NOMO-1 treated with dmso at 0.1 percent for 144 hours (cell line): ENCODE measurements around the gene JAG1.

Experiments
- DNase-seq: peaks from one replicate; lab custom pipeline; 2025; ENCODE audit not compliant: unreplicated experiment; lab: John Stamatoyannopoulos, UW

The JAG1 gene

DNA sequence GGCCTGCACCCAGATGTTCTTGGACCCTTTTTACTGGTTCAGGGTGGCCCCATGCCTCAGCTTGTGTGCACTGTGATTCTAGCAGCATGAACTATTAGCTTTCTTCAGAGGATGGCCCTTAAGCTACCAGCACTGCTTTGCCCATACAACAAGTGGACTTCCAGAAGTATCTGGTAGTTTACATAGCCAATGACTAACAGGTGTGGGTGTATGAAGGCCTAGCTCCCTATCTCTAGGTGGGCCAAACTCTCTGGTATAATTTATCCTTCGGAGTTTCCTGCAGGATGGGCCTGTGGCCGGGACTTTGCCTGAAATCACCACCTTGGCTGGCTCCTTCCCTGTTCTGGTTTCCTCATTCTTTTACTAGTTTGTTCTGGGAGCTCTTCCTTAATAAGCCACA lies 26.1 kb upstream of the JAG1 start:
- no peak for DNase-seq

DNA sequence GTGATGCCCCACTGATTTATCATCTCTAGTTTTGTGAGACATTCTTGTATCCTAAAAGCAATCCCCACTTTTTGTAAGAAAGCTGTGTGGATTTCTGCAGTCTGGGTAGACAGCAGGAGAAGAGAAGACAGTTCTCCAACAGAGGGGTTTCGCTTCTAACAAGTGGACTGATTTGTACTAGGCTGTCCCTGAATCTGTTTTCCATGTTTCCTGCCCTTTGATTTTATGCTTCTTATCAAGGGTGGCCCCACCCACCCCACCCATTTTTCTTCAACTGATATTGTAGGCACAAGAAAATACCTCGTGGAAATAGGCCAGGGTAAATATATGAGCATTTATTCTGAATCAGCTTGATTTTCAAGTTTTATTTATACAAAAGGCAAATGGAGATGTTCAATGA lies 25.7 kb upstream of the JAG1 start:
- no peak for DNase-seq

GRCh38 chr20:10696650-10697049 lies 22.9 kb upstream of the JAG1 start:
- DNase-seq = no peak

DNA sequence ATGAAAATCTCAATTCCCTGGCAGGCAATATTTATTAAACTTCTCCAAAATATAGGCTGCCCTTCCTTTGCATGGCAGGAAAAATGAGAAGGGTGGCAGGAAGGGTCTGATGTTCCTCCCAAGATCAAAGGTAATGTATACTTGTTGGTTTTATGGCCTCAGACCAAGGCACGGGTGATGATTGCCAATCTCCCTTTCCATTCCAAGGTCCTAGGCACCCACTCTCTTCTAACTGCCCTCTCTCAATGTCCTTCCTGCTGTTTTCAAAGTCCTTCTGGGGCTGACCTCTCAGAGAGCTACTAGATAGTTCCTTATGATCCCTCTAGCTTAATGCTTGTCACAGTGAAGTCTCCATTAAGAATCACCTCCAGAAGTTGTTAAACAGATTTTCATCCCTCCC lies 15.6 kb upstream of the JAG1 start:
- no peak for DNase-seq

DNA sequence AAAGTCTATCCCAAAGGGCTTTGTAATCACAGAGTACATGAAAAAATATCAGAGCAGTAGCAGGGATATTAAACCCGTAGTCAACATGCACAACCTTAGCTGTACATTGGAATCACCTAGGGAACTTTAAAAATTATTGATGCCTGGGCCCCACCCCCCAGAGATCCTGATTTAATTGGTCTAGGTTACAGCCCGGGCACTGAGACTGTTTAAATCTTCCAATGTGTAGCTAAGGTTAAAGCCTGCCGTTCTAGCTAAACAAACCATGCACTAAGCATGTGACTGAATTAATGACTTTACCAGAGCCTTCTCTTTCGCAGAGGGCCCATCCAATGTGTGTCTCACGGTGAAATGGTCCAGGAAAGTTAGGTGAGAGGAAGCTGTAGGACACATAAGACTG lies 14.1 kb upstream of the JAG1 start:
- no peak for DNase-seq

DNA sequence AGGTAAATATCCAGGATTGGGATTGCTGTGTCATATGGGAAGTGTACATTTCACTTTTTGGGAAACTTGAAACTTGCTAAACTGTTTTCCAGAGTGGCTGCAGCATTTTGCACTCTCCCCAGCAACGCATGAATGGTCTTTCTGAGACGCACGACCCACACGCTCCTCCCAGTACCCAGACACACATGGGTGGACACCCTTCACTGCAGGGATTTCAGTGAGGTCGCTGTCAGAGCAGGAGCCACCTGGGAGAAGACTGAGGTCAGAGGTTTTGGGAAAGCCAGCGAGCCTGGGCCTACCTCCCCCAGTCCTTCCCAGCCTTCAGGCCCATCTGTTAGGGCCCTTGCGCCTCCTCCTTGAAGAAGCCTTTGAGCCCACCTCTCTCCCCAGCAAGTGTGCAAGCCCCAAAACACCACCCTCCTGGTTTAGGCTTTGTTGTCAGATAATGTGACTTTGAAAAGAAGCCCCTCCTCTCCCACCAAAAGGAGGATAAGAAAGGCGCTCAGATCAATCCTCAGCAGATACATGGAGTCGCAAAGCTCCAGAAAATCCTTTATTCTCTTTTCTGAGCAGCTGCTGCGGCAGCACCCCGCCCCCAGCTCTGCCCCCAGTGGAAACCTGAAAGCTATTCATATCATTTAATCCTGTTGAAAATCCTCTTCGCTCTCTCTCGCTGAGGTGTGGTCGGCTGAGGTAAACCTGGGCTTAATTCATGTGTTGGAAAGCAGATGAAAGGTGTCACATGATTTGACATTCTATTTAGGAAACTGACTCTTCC lies 12.7 kb upstream of the JAG1 start:
- no peak for DNase-seq

DNA sequence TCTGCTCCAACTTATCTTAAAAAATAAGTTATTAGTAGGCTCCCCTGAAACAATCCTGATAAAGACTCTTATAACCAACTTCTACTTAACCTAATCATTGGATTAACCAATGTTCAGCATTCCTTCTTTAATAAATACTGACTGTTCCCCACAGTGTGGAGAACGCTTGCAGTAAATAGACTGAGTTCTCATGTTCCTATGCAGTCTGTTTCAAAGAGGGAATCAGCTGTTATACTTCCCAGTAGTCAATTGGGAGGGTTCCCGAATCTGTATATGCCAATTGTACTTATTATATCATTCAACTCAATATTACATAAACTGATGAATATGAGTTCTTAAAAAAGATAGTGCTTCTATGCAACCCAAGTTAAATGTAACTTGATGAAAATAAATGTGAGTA lies 9.7 kb upstream of the JAG1 start:
- no peak for DNase-seq

DNA sequence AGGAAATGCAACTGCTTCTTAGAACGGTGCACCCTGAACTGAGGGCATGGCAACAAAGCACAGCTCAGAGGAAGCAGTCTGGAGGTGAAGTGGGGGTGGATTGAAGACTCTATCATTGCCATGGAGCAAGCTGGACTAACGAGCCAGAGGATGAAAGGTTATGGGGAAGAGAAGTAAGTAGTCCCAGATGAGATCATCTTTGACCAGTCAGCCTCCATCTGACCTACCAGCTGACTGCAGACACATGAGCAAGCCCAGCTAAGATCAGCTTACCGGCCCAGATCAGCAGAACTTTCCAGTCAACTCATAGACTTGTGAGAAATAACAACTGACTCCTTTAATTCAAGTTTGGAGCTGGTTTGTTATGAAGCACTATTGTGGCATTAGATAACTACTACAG lies 9.1 kb upstream of the JAG1 start:
- no peak for DNase-seq

GRCh38 chr20:10681494-10681893 lies 7.7 kb upstream of the JAG1 start:
- DNase-seq = no peak

GRCh38 chr20:10680571-10680970 lies 6.8 kb upstream of the JAG1 start:
- no peak for DNase-seq

- DNase-seq = no peak
These were observed 5.5 kb upstream of the JAG1 start for GRCh38 chr20:10679269-10679668.

- DNase-seq = no peak
These were observed 2.7 kb upstream of the JAG1 start for GRCh38 chr20:10676518-10676917.

DNA sequence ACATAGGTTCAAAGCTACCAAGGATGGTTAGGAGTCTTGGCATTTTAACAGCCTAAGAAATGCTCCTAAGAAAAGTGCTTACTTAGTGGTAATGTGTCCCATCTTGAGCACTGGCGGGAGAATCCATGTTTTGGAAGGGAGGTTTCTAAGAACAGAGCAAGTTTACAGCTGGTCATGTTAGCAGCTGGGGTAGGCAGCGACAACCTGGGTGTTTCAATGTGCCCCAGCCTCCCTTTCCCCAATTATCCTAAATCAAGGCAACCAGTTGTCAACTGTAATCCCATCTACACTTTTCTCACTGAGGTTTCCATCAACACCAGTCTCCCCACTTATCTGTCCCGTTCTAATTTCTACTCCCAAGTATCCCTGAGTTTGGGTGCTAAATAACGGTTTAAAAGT lies 1.6 kb upstream of the JAG1 start:
- DNase-seq = no peak

DNA sequence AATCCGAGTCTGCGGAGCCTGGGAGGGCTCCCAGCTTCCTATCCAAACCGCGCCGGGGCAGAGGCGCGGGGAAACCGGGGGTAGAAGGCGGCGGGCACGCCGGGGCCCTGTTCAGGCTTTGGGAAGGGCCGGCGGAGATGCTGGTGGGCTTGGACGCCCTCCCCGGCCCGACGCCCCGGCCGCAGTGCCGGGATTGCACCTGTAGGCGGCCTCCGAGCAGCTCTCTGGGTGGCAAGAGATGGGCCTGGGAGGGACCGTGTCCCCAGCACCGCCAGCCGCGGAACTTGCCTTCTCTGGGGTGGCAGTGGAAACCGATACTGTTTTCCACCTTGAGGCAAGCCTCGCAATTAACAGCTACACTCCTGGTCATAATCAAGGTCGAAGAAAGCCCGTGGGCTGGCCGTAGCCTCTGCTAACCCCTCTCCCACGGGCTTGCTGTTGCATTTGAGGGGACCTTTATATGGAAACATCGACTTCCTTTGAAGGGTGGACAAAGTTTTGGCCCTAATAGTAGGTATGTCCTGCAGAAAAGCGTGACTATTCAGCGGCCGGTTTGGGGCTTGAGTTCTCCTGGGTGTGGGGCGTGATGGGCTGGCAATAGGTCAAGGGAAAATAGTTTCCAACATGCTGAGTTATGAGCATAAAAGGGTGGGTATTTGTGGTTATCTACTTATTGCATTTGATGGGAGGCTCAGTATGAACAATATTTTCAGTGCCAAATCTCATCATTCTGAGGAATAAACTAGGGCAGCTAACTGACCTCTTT lies 1.1 kb upstream of the JAG1 start:
- DNase-seq = peak; percentile 59

GRCh38 chr20:10673176-10673841 lies 490 bp downstream of the JAG1 start:
- DNase-seq = no peak

DNA sequence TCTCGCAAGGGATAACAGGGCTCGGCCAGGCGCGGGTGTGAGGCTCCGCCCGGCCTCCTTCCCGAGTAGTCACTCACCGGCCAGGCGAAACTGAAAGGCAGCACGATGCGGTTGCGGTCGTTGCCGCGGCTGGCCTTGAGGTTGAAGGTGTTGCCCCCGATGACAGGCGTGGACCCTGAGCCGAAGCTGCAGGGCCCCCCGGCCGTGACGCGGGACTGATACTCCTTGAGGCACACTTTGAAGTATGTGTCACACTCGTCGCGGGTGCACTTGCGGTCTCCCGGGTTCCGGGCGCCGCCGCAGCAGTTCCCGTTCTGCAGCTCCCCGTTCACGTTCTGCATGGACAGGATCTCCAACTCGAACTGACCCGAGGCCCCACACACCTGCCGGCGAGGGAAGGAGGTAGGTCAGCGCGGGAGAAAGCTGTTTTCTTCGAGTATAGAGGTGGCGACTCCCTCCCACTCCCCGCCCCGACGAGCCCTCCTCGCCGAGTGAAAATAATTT lies 1.1 kb downstream of the JAG1 start:
- DNase-seq = no peak

DNA sequence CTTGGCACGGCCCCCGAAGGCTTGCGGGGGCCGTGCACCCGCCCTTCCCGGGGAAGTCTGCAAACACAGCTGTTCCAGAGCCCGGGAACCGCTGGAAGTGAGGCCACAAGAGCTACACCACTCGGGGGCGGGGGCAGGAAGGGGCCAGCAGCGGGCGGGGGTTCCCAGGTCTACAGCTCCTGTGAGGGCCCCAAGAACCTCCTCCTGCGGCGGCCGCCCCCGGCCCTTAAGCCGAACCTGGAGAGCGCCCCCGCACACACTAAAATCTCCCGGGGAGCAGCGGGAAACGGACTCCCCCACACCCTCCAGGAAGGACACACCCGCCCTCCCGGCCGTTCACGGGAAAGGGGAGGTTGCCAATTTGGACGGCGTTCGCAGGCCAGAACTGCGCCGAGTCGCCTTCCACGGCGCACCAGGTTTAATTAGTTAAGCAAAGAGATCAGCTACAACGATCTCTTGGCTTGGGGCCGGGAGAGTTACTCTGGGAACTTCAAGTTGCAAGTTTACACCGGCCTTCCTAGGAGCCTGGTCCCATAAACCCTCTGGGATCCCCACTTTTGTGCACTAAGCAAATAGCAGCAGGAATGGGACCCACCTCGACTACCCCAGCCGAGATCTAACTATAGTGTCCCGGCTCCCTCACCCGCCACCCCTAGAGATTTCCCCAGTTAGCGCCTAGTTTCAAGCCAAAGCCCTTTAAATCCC lies 1.7 kb downstream of the JAG1 start:
- DNase-seq = no peak

DNA sequence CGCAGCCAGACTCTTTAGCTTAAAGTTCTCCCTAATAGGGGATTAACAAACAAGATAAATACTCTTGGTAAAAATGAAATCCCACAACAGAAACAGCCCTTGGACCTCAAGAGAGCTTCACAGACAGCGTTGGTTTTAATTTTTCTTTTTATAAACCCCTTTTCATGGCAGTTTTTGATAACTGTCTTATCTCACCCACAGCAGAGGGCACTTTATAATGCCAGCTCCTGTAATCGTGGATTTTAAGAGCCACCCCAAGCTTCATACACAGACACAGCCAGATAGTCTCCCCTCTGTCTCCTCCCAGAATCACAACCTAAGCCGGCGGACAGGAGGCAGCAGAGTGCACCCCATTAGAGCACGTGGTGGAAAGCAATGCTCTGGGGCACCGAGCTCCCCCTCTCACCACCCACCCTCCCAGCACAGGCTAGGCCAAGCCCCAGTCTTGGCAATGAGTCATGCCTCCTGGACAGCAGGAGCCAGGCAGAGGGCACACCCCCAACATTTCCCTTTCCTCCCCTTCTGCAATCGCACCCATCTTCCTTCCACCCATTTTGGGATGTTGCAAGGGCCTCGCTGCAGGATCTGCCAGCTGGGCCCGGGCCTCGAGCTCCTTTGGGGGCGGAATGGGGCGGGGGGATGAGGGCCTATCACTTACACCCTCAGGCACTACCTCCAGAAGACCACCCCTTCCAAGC lies 2.4 kb downstream of the JAG1 start:
- DNase-seq = peak; percentile 64

- DNase-seq = no peak
These were observed 3.1 kb downstream of the JAG1 start for GRCh38 chr20:10670501-10671220.

DNA sequence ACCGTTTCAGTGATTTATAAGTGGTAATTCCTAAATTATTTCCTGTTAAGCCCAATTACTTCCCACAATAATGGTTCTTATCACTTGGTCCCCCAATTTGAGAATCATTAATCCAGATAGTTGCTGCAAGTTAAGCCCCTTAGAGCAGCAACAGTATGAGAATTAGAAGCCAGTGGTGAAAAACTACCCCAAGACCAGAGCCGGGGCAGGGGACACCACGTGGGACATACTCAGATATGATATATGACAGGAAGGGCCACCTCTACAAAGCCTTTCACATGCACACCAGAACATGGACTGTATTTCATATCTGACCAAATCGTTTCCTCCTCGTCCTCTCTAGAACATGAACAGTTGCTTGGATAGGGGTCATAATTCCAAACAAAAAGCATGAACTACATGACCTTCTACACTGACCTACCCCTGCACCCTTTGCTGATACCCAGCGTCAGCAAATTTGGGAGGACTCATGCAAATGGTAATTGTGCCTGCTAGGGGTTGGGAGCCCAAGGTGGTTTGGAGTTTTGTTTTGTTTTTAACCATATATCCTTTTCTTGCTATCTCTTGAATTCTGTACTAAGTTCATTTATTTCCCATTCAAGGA lies 3.9 kb downstream of the JAG1 start:
- no peak for DNase-seq
